Activated CD4-positive, alpha-beta T cell treated with anti-CD3 and anti-CD28 coated beads, Interleukin-2, amount 10 ng/mL, durations not matched to agents 7 days and 5 days (primary cell): ENCODE results near the gene SLC25A5. TPM values are rescaled to one million over a fixed set of nuclear protein-coding genes. Genes with fewer than 3 reads are reported as not detected.

Source experiments
- CTCF ChIA-PET: fragments of 350-600 bp; sonication (Branson Sonifier 250); formaldehyde crosslinking; loops from one replicate; lab custom pipeline; 2021; ENCODE audit warnings: antibody characterized with exemption; lab: Charles Lee
- POLR2A ChIA-PET: fragments of 350-600 bp; sonication (Branson Sonifier 250); formaldehyde crosslinking; loops from one replicate; lab custom pipeline; 2021; ENCODE audit warnings: antibody characterized with exemption; lab: Charles Lee
- DNase-seq: peaks from one replicate; pipeline ENCODE4 v3.0.0-alpha.2; 2020
- H3K27ac Mint-ChIP-seq: one replicate; pipeline ENCODE4 v1.8.0; 2021; ENCODE audit warnings: mild to moderate bottlenecking, moderate library complexity, mixed read lengths
- H3K27me3 Mint-ChIP-seq: one replicate; pipeline ENCODE4 v1.8.0; 2021; ENCODE audit warnings: mixed read lengths
- H3K36me3 Mint-ChIP-seq: one replicate; pipeline ENCODE4 v1.8.0; 2021; ENCODE audit warnings: low read depth, mixed read lengths
- H3K4me1 Mint-ChIP-seq: one replicate; pipeline ENCODE4 v1.8.0; 2021; ENCODE audit warnings: mixed read lengths
- H3K4me3 Mint-ChIP-seq: one replicate; pipeline ENCODE4 v1.8.0; 2021; ENCODE audit warnings: mild to moderate bottlenecking, moderate library complexity, mixed read lengths
- H3K9me3 Mint-ChIP-seq: one replicate; pipeline ENCODE4 v1.8.0; 2021; ENCODE audit warnings: mixed read lengths
- total RNA-seq, 2 experiments: library from RNA; stranded (reverse); gene quantifications; one replicate each; pipeline ENCODE4 v1.2.3, GENCODE V29; 2021

SLC25A5 gene
- total RNA-seq, 2 experiments from 2014 or later = 425 to 426 TPM

DNA sequence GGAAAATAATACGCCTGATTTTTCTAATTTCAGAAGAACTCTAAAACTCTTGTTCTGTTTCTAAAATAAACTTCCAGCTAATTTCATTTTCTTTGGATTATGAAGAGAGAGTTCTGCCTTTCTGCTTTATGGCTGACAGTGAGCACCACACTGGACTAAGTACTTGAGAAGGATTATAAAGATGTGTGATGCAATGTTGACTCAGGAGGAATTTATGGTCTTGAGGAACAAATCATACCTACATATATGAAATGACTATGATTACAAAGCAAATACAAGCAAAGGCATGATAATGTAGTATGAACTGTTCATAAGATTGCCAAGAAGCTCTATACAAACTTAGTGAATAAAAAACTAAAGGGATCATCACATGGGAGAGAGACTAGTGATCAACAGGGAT, 13.0 kb upstream of the SLC25A5 start:
- DNase-seq = no peak
- no peaks in the 10 kb centered on the region for H3K4me1 Mint-ChIP-seq
- no peak overlapping the region for H3K4me3 Mint-ChIP-seq
- H3K27ac Mint-ChIP-seq = no peak overlapping the region
- H3K9me3 Mint-ChIP-seq = no peaks in the 10 kb centered on the region
- ChIA-PET POLR2A (no interaction called here), CTCF (interaction anchor here (0.6 kb wide), 1 partner anchor 923 kb away, joined by 3 read pairs; no protein-coding TSS in a partner anchor)
- H3K36me3 Mint-ChIP-seq = no peaks in the 10 kb centered on the region
- no peaks in the 10 kb centered on the region for H3K27me3 Mint-ChIP-seq

DNA sequence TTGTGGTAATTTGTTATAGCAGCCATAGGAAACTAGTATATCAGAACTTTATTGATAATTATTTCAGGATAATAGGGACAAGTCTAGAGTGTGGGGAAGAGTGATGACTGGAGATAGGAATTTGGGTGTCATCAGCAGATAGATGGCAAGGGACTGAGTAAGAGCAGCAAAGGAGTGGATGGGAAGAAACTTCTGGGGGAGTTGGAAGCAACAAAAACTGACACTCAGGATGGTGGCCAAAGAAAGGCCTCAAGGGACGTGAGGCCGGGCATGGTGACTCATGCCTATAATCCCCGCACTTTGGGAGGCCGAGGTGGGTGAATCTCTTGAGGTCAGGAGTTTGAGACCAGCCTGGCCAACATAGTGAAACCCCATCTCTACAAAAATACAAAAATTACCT, 9.1 kb upstream of the SLC25A5 start:
- H3K4me3 Mint-ChIP-seq = no peak overlapping the region
- no peak for DNase-seq
- H3K4me1 Mint-ChIP-seq = no peaks in the 10 kb centered on the region
- H3K27me3 Mint-ChIP-seq = no peaks in the 10 kb centered on the region
- CTCF ChIA-PET = interaction anchor here (0.6 to 1.0 kb wide), 2 partner anchors 27 to 120 kb away, joined by 3 to 5 read pairs; no protein-coding TSS in a partner anchor
- no peaks in the 10 kb centered on the region for H3K36me3 Mint-ChIP-seq
- H3K9me3 Mint-ChIP-seq = no peaks in the 10 kb centered on the region
- POLR2A ChIA-PET = no interaction called here
- no peak overlapping the region for H3K27ac Mint-ChIP-seq

DNA sequence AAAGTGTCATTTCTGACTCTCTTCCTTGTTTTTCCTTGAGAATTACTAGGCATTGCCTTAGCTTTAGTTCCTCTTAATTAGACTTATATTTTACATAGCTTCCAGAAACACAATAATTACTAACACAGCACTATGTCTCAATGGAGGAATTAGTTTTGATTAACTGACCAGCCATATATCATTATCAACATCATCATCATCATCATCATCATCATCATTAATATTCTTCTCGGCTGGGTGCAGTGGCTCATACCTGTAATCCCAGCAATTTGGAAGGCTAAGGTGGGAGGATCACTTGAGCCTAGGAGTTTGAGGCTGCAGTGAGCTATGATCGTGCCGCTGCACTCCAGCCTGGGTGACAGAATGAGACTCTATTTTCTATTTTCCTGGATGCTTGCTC, 2.7 kb upstream of the SLC25A5 start:
- Mint-ChIP-seq H3K27ac (no peak overlapping the region), H3K27me3 (no peaks in the 10 kb centered on the region), H3K9me3 (no peaks in the 10 kb centered on the region), H3K36me3 (peaks cover 14% of the 10 kb centered on the region), H3K4me3 (no peak overlapping the region), H3K4me1 (peaks cover 20% of the 10 kb centered on the region)
- POLR2A ChIA-PET = no interaction called here
- CTCF ChIA-PET = interaction anchor here (0.6 to 1.2 kb wide), 3 partner anchors 12 to 362 kb away, joined by 3 to 4 read pairs (median 3); no protein-coding TSS in a partner anchor
- DNase-seq = no peak

GRCh38 chrX:119466970-119467369, 1.3 kb upstream of the SLC25A5 start:
- no peak for DNase-seq
- Mint-ChIP-seq H3K9me3 (no peaks in the 10 kb centered on the region), H3K4me3 (no peak overlapping the region), H3K27me3 (no peaks in the 10 kb centered on the region), H3K36me3 (peaks cover 23% of the 10 kb centered on the region), H3K27ac (peak overlapping the region; percentile 62), H3K4me1 (peaks cover 22% of the 10 kb centered on the region)
- CTCF ChIA-PET = interaction anchor here (0.8 to 1.2 kb wide), 2 partner anchors 11 to 403 kb away, joined by 3 to 4 read pairs; no protein-coding TSS in a partner anchor
- POLR2A ChIA-PET = no interaction called here

GRCh38 chrX:119467433-119467832, 811 bp upstream of the SLC25A5 start:
- ChIA-PET POLR2A (no interaction called here), CTCF (interaction anchor here (0.7 to 0.8 kb wide), 2 partner anchors 11 to 402 kb away, joined by 3 read pairs; no protein-coding TSS in a partner anchor)
- no peaks in the 10 kb centered on the region for H3K27me3 Mint-ChIP-seq
- no peak overlapping the region for H3K27ac Mint-ChIP-seq
- DNase-seq = no peak
- peaks cover 23% of the 10 kb centered on the region for H3K36me3 Mint-ChIP-seq
- peak overlapping the region; percentile 85 for H3K4me3 Mint-ChIP-seq
- H3K9me3 Mint-ChIP-seq = no peaks in the 10 kb centered on the region
- peaks cover 22% of the 10 kb centered on the region for H3K4me1 Mint-ChIP-seq

DNA sequence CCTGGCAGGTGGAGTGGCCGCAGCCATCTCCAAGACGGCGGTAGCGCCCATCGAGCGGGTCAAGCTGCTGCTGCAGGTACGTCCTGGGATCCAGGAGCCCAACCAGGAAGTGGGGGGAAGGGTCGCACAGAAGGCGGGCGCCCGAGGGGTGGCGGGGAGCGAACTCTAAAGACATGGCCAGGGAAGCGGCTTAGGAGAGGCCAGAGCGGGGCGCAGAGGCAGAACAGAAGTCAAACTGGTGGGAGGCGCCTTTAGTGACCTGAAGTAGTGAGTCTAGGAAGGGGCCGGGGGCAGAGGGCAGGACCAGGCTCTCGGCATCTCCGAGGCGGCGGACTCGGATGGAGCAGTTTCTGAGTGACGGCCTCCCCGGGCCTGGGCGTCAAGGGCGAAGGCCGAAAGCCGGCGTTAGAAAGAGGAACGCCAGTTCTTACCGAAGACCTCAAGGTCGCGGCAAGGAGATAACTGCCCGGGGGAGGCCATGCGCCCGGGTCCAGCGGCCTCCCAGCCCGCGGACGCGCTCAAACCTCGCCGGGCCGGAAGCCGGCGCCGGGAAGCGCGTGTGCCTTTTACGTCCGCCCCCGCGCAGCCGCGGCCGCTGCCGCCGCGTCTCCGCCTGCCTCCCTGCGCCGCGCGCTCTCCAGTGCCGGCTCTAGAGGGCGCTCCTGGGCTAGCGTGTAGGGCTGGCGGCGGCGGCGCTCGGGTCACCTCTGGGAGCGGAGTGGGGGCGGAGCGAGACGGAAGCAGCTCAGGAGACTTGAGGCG, 488 bp downstream of the SLC25A5 start:
- peak overlapping the region; percentile 94 for H3K27ac Mint-ChIP-seq
- DNase-seq = peak; percentile 88
- H3K36me3 Mint-ChIP-seq = peaks cover 23% of the 10 kb centered on the region
- H3K4me1 Mint-ChIP-seq = peaks cover 22% of the 10 kb centered on the region
- CTCF ChIA-PET = interaction anchor here (0.6 to 1.5 kb wide), 10 partner anchors 8 to 405 kb away, joined by 3 to 14 read pairs (median 4); no protein-coding TSS in a partner anchor
- no peaks in the 10 kb centered on the region for H3K27me3 Mint-ChIP-seq
- POLR2A ChIA-PET = interaction anchor here (0.6 kb wide), 1 partner anchor 17 kb away, joined by 3 read pairs; no protein-coding TSS in a partner anchor
- no peaks in the 10 kb centered on the region for H3K9me3 Mint-ChIP-seq
- peak overlapping the region; percentile 85 for H3K4me3 Mint-ChIP-seq

DNA sequence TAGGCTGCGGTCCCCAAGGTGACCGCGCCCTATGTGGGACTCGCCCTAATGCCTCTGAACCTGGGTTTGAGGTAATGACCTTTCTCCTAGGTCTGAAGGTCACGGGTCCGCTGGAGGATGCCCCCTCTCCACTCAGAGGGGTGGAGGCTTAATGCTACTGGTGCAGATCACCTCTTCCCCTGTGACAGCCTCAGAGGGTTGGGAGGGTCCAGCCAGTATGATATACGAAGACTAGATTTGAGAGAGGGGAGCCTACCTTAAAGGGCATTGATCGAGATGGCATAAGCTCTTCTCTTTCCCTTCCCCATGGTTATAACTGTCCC, 1.0 kb downstream of the SLC25A5 start:
- CTCF ChIA-PET = interaction anchor here (0.6 to 1.5 kb wide), 9 partner anchors 8 to 405 kb away, joined by 3 to 14 read pairs (median 4); no protein-coding TSS in a partner anchor
- Mint-ChIP-seq H3K9me3 (no peaks in the 10 kb centered on the region), H3K4me3 (peak overlapping the region; percentile 85), H3K27ac (peak overlapping the region; percentile 93), H3K36me3 (peaks cover 23% of the 10 kb centered on the region), H3K27me3 (no peaks in the 10 kb centered on the region), H3K4me1 (peaks cover 22% of the 10 kb centered on the region)
- POLR2A ChIA-PET = interaction anchor here (0.6 kb wide), 1 partner anchor 16 kb away, joined by 3 read pairs; no protein-coding TSS in a partner anchor
- DNase-seq = no peak

DNA sequence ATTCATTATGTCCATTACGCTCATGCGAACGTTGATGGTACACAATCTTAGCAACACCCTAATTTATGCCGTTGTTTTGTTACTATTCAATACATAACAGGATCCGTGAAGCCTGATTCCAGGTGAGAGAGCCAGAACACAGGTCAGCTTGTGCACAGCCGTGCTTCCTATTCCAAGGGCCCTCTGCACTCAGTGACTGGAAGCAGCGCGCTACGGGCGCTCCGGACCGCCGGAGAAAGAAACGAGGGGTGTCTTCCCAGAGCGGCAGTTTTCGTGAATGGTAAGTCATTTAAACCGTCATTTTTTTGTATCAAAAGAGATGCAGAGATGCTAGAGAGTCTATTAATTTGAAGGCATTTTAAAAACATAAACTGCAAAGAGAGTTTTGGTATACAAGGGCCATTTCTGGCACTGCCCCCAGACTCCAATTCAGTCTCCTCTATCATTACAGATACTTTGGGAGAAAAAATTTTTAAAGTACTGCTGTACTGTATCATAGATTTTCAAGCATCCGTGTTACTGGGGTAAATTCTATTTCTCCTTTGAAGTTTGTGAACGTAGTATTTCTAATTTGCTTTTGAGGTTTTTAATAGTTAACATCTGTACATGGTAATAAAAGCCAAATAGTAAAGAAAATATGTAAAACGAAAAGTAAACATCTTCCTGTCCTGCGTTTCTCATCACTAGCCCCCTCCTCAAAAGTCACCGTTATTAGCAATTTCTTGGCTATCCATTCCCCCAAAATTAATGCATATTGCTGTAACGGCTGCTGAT, 6.6 kb downstream of the SLC25A5 start:
- peaks cover 15% of the 10 kb centered on the region for H3K36me3 Mint-ChIP-seq
- H3K4me1 Mint-ChIP-seq = peaks cover 8% of the 10 kb centered on the region
- POLR2A ChIA-PET = no interaction called here
- H3K4me3 Mint-ChIP-seq = no peak overlapping the region
- no peaks in the 10 kb centered on the region for H3K9me3 Mint-ChIP-seq
- CTCF ChIA-PET = interaction anchor here (0.7 to 2.0 kb wide), 2 partner anchors 8 to 253 kb away, joined by 3 to 7 read pairs; no protein-coding TSS in a partner anchor
- no peak overlapping the region for H3K27ac Mint-ChIP-seq
- no peaks in the 10 kb centered on the region for H3K27me3 Mint-ChIP-seq
- DNase-seq = no peak

DNA sequence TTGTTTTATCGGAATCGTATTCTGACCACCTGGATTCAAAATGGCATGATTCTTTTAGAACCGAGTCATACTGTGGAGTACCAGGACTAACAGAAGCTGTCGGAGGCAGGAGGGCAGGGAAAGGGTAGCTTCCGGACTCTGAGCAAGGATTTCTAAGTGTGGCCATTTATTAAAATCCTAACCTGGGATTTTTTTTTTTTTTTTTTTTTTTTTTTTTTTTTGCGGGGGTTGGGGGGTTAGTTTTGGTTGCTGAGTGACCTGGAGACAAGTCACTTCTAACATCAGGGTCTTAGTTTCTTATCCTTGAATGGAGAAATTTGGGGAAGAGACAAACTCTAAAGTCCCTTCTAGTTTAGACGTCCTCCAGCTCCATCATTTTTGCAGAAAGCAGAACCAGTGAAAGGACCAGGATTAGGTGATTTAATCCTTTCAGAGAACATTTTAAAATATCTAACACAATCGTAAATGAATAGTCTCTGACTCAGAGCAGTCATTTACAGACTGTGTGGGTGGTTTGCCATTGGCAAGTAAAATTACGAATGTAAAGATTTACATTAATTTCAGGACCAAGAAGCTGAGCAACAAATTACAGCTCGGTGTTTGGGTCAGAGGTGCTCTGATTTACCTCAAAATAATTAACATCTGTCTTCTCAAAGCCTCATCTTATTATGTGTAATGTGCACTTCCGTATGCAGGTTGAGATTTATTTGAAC, 7.3 kb downstream of the SLC25A5 start:
- Mint-ChIP-seq H3K4me1 (peaks cover 2% of the 10 kb centered on the region), H3K27ac (no peak overlapping the region), H3K9me3 (no peaks in the 10 kb centered on the region), H3K36me3 (peaks cover 9% of the 10 kb centered on the region), H3K27me3 (no peaks in the 10 kb centered on the region), H3K4me3 (no peak overlapping the region)
- DNase-seq = no peak
- CTCF ChIA-PET = interaction anchor here (0.7 kb wide), 1 partner anchor 252 kb away, joined by 3 read pairs; no protein-coding TSS in a partner anchor
- POLR2A ChIA-PET = no interaction called here

- H3K27ac Mint-ChIP-seq = no peak overlapping the region
- H3K36me3 Mint-ChIP-seq = no peaks in the 10 kb centered on the region
- H3K27me3 Mint-ChIP-seq = no peaks in the 10 kb centered on the region
- H3K4me1 Mint-ChIP-seq = peaks cover 6% of the 10 kb centered on the region
- no peak overlapping the region for H3K4me3 Mint-ChIP-seq
- ChIA-PET CTCF (interaction anchor here (0.9 to 1.7 kb wide), 8 partner anchors 9 to 252 kb away, joined by 3 to 9 read pairs (median 4); partner anchors contain the start of gene SLC25A5), POLR2A (no interaction called here)
- no peak for DNase-seq
- no peaks in the 10 kb centered on the region for H3K9me3 Mint-ChIP-seq
These were observed 9.6 kb downstream of the SLC25A5 start for GRCh38 chrX:119477812-119478232.

GRCh38 chrX:119478504-119478903, 10.3 kb downstream of the SLC25A5 start:
- no peak overlapping the region for H3K4me3 Mint-ChIP-seq
- ChIA-PET POLR2A (no interaction called here), CTCF (interaction anchor here (0.5 to 1.7 kb wide), 8 partner anchors 9 to 251 kb away, joined by 3 to 9 read pairs (median 4); partner anchors contain the start of gene SLC25A5)
- H3K36me3 Mint-ChIP-seq = no peaks in the 10 kb centered on the region
- no peaks in the 10 kb centered on the region for H3K9me3 Mint-ChIP-seq
- H3K27ac Mint-ChIP-seq = no peak overlapping the region
- no peaks in the 10 kb centered on the region for H3K27me3 Mint-ChIP-seq
- no peak for DNase-seq
- peaks cover 9% of the 10 kb centered on the region for H3K4me1 Mint-ChIP-seq

DNA sequence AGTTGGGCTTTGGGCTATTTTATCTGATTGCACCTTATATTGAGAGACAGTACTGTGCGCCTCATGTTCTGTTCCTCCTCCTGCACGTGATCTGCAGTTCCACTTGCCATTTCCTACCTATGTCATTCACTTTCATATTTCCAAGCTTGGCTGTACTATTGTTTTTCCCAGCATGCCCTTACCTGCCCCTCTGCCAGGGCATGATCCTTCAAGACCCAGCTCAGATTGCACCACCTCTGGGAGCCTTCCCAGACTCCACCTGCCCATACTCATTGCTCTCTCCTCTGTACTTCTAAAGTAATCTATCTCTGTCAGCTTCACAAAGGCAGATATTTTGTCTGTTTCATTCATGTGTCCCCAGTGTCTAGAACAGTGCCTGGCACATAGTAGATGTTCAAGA, 11.6 kb downstream of the SLC25A5 start:
- Mint-ChIP-seq H3K27ac (no peak overlapping the region), H3K36me3 (no peaks in the 10 kb centered on the region), H3K4me3 (no peak overlapping the region), H3K27me3 (no peaks in the 10 kb centered on the region), H3K4me1 (peaks cover 9% of the 10 kb centered on the region), H3K9me3 (no peaks in the 10 kb centered on the region)
- ChIA-PET CTCF (interaction anchor here (1.3 to 1.5 kb wide), 2 partner anchors 10 to 12 kb away, joined by 3 to 4 read pairs; no protein-coding TSS in a partner anchor), POLR2A (no interaction called here)
- no peak for DNase-seq
